DOHH2 (cell line): ENCODE measurements around the gene ORC4.

Experiments
- H3F3A ChIP-seq: fragments of 200-600 bp; sonication (generic), shearing (Covaris generic); 2 replicates; pipeline ENCODE4 v1.6.0; 2016; ENCODE audit warnings: antibody characterized with exemption, mild to moderate bottlenecking; ENCODE audit not compliant: control insufficient read depth, insufficient read depth
- H3K27ac ChIP-seq: fragments of 200-600 bp; sonication (generic); 2 replicates; pipeline ENCODE4 v1.5.1; 2014; ENCODE audit warnings: low read depth, mild to moderate bottlenecking, low read length, moderate library complexity
- H3K27me3 ChIP-seq: fragments of 200-600 bp; sonication (generic); 2 replicates; pipeline ENCODE4 v1.6.1; 2014; ENCODE audit warnings: mild to moderate bottlenecking, low read length, mixed read lengths; ENCODE audit not compliant: control insufficient read depth
- H3K36me3 ChIP-seq: fragments of 200-600 bp; sonication (generic); 2 replicates; pipeline ENCODE4 v1.6.1; 2014; ENCODE audit warnings: mild to moderate bottlenecking, low read length, moderate library complexity, mixed read lengths; ENCODE audit not compliant: control insufficient read depth
- H3K4me1 ChIP-seq: fragments of 200-600 bp; sonication (generic); 2 replicates; pipeline ENCODE4 v1.6.1; 2014; ENCODE audit warnings: mild to moderate bottlenecking, low read length, mixed read lengths; ENCODE audit not compliant: control insufficient read depth
- H3K4me2 ChIP-seq: fragments of 200-600 bp; sonication (generic); 2 replicates; pipeline ENCODE4 v1.6.0; 2014; ENCODE audit warnings: mild to moderate bottlenecking, low read length, moderate library complexity
- H3K4me3 ChIP-seq: fragments of 200-600 bp; sonication (generic); 2 replicates; pipeline ENCODE4 v1.5.1; 2014; ENCODE audit warnings: mild to moderate bottlenecking, low read length, mixed read lengths
- H3K79me2 ChIP-seq: fragments of 200-600 bp; sonication (generic); 2 replicates; pipeline ENCODE4 v1.6.1; 2014; ENCODE audit warnings: mild to moderate bottlenecking, low read length, mixed read lengths; ENCODE audit not compliant: control insufficient read depth
- H3K9me2 ChIP-seq: fragments of 200-600 bp; sonication (generic); replicated peaks from 2 replicates; pipeline ENCODE4 v1.6.1; 2014; ENCODE audit warnings: mild to moderate bottlenecking, low read length, mixed read lengths; ENCODE audit not compliant: control insufficient read depth
- H3K9me3 ChIP-seq: fragments of 200-600 bp; sonication (generic); 2 replicates; pipeline ENCODE4 v1.6.1; 2014; ENCODE audit warnings: antibody characterized with exemption, low read length, mixed read lengths; ENCODE audit not compliant: control insufficient read depth, insufficient read depth
- H4K20me1 ChIP-seq: fragments of 200-600 bp; sonication (generic); 2 replicates; pipeline ENCODE4 v1.6.0; 2014; ENCODE audit warnings: low read depth, mild to moderate bottlenecking, antibody characterized with exemption, low read length, moderate library complexity; ENCODE audit not compliant: control insufficient read depth, insufficient read depth
- CTCF ChIP-seq: fragments of 200-600 bp; sonication (generic); IDR thresholded peaks from one replicate; pipeline ENCODE4 v1.5.1; 2014; ENCODE audit warnings: antibody characterized with exemption, mild to moderate bottlenecking, low read depth, low read length; ENCODE audit not compliant: poor library complexity, severe bottlenecking
- EZH2phosphoT487 ChIP-seq: fragments of 200-600 bp; sonication (generic); IDR thresholded peaks from 2 replicates; pipeline ENCODE4 v1.6.1; 2017; ENCODE audit warnings: borderline replicate concordance, mild to moderate bottlenecking, antibody characterized with exemption, low read length, moderate library complexity, mixed read lengths

Gene ORC4

GRCh38 chr2:147916067-147916466 is 104.5 kb downstream of the ORC4 start:
- H3K4me1 ChIP-seq, result no peaks in the 10 kb centered on the region
- H3K4me3 ChIP-seq, result no peak overlapping the region
- H3K4me2 ChIP-seq, result no peak overlapping the region
- H3K27me3 ChIP-seq, result no peaks in the 10 kb centered on the region
- H3K36me3 ChIP-seq, result no peaks in the 10 kb centered on the region
- no peaks in the 10 kb centered on the region for H3K9me2 ChIP-seq
- no peaks in the 10 kb centered on the region for H4K20me1 ChIP-seq
- TF ChIP-seq CTCF (no peak), EZH2phosphoT487 (no peak)
- H3K9me3 ChIP-seq, result no peaks in the 10 kb centered on the region
- no peaks in the 10 kb centered on the region for H3F3A ChIP-seq
- H3K27ac ChIP-seq, result no peak overlapping the region
- H3K79me2 ChIP-seq, result no peaks in the 10 kb centered on the region

- TF ChIP-seq EZH2phosphoT487 (no peak), CTCF (no peak)
- no peaks in the 10 kb centered on the region for H3K36me3 ChIP-seq
- H3K9me2 ChIP-seq, result no peaks in the 10 kb centered on the region
- H3F3A ChIP-seq, result no peaks in the 10 kb centered on the region
- no peaks in the 10 kb centered on the region for H4K20me1 ChIP-seq
- no peaks in the 10 kb centered on the region for H3K79me2 ChIP-seq
- no peaks in the 10 kb centered on the region for H3K9me3 ChIP-seq
- H3K4me3 ChIP-seq, result no peak overlapping the region
- no peak overlapping the region for H3K27ac ChIP-seq
- no peaks in the 10 kb centered on the region for H3K4me1 ChIP-seq
- H3K27me3 ChIP-seq, result no peaks in the 10 kb centered on the region
- H3K4me2 ChIP-seq, result no peak overlapping the region
These were observed 106.6 kb downstream of the ORC4 start for GRCh38 chr2:147913701-147914480.

GRCh38 chr2:147910990-147911473 is 109.5 kb downstream of the ORC4 start:
- no peaks in the 10 kb centered on the region for H3K79me2 ChIP-seq
- H3K9me3 ChIP-seq, result no peaks in the 10 kb centered on the region
- H3K9me2 ChIP-seq, result no peaks in the 10 kb centered on the region
- H3K4me3 ChIP-seq, result no peak overlapping the region
- H3F3A ChIP-seq, result no peaks in the 10 kb centered on the region
- no peaks in the 10 kb centered on the region for H4K20me1 ChIP-seq
- H3K27me3 ChIP-seq, result no peaks in the 10 kb centered on the region
- H3K27ac ChIP-seq, result no peak overlapping the region
- no peaks in the 10 kb centered on the region for H3K36me3 ChIP-seq
- no peaks in the 10 kb centered on the region for H3K4me1 ChIP-seq
- TF ChIP-seq CTCF (peak; percentile 65), EZH2phosphoT487 (no peak)
- H3K4me2 ChIP-seq, result no peak overlapping the region
